Left lung (tissue), 10 donors: Measurements from ENCODE around the gene TFIP11. TPM values are rescaled to one million over a fixed set of nuclear protein-coding genes. Genes with fewer than 3 reads are reported as not detected.

ENCODE experiments used
- ATAC-seq: fragments of 200-7000 bp; cut with Tn5 transposase; one replicate; pipeline ENCODE4 v1.9.1; 2020; ENCODE audit warnings: moderate library complexity
- DNase-seq, 4 donors: peaks; one replicate each; pipeline ENCODE4 v3.0.0-alpha.2; 2013 to 2020
- H3K27ac ChIP-seq, 2 donors: fragments of 200-600 bp; sonication (generic) in 1 of 2; one replicate each; pipeline versions ENCODE4 v1.5.0 to v1.8.0; 2020 to 2021
- H3K27me3 ChIP-seq, 2 donors: fragments of 200-600 bp; sonication (generic) in 1 of 2; one replicate each; pipeline versions ENCODE4 v1.5.0 to v1.8.0; 2020 to 2021
- H3K36me3 ChIP-seq, 2 donors: fragments of 200-600 bp; sonication (generic) in 1 of 2; one replicate each; pipeline versions ENCODE4 v1.5.0 to v1.8.0; 2020 to 2021
- H3K4me1 ChIP-seq, 2 donors: fragments of 200-600 bp; one replicate each; pipeline ENCODE4 v1.8.0; 2021
- H3K4me3 ChIP-seq, 2 donors: fragments of 200-600 bp; sonication (generic) in 1 of 2; one replicate each; pipeline versions ENCODE4 v1.5.0 to v1.8.0; 2020 to 2021; ENCODE audit warnings: mild to moderate bottlenecking in 1 of 2
- H3K9me3 ChIP-seq, 2 donors: fragments of 200-600 bp; sonication (generic) in 1 of 2; one replicate each; pipeline versions ENCODE4 v1.5.0 to v1.8.0; 2020 to 2021
- CTCF ChIP-seq, 2 donors: fragments of 200-600 bp; sonication (generic) in 1 of 2; IDR thresholded peaks; one replicate each; pipeline versions ENCODE4 v1.5.0 to v1.8.0; 2021; ENCODE audit warnings: antibody characterized with exemption in 2 of 2
- intact Hi-C, 2 donors: fragments of 100-400 bp; cut with DNase I; formaldehyde crosslinking; loops; one replicate each; pipeline versions ENCODE4 v1.11.2 to v1.14.2; 2022
- polyA plus RNA-seq, 6 donors: library from polyadenylated mRNA; unstranded; fragments of 120-200 nt; gene quantifications; one replicate each; pipeline ENCODE4 v1.2.1, GENCODE V29; 2013; ENCODE audit not compliant: insufficient read length in 6 of 6
- total RNA-seq, 2 donors: library from RNA; stranded (reverse); fragmentation: NEBNext Ultra II Directional; extraction: Animal tissue kit (Norgen Biotek cat#: 25700); gene quantifications; one replicate each; pipeline ENCODE4 v1.2.1, GENCODE V29; 2021
- donor health status: DM: no; HTN: yes; CAD: no.
- donor health status: DM: no; HTN: no; CAD: no.

The TFIP11 gene
- total and polyA plus RNA-seq, 8 donors, result 32.1 to 39.9 (median 36.8) TPM

DNA sequence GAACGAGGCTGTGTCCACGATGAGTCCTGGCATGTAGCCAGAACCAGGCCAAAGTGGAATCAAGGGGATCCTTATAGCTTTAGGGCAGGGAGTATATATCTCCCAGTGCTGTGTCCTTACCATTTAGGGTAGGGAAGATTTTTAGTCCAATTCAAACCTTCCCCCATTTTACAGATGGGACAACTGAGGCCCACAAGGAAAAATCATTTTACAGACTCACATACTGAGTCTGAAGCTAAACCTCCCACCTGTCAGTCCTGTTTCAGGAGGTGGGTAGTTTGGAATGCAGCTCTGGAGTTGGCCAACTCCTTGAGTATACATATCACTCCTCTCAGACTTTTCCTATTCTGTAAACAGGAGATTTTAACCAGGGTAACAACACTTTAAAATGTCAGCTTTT is 33.1 kb upstream of the TFIP11 start:
- Histone ChIP-seq H3K36me3 (peaks cover 0 to 35% of the 10 kb centered on the region in 2 donors), H3K9me3 (no peaks in the 10 kb centered on the region), H3K27me3 (no peaks in the 10 kb centered on the region), H3K4me1 (peaks cover 15 to 55% of the 10 kb centered on the region in 2 donors), H3K27ac (peak overlapping the region in 1 of 2 donors; percentile 4), H3K4me3 (no peak overlapping the region)
- ATAC-seq, result peak; percentile 40
- TF ChIP-seq CTCF (IDR thresholded peaks at IDR 0.05), result no peak
- no peak for DNase-seq
- intact Hi-C loops, result no loop called here

- no peak for TF ChIP-seq CTCF (IDR thresholded peaks at IDR 0.05)
- no peak for ATAC-seq
- DNase-seq, result no peak
- no peak overlapping the region for H3K4me3 ChIP-seq
- no peaks in the 10 kb centered on the region for H3K9me3 ChIP-seq
- H3K27me3 ChIP-seq, result no peaks in the 10 kb centered on the region
- peaks cover 10 to 55% of the 10 kb centered on the region in 2 donors for H3K4me1 ChIP-seq
- intact Hi-C loops, result no loop called here
- peak overlapping the region in 1 of 2 donors; percentile 4 for H3K27ac ChIP-seq
- H3K36me3 ChIP-seq, result peaks cover 0 to 44% of the 10 kb centered on the region in 2 donors
Observed at GRCh38 chr22:26544489-26544888, 32.2 kb upstream of the TFIP11 start.

- TF ChIP-seq CTCF (IDR thresholded peaks at IDR 0.05), result no peak
- intact Hi-C loops, result no loop called here
- Histone ChIP-seq H3K4me1 (peaks cover 10 to 42% of the 10 kb centered on the region in 2 donors), H3K4me3 (no peak overlapping the region), H3K27ac (peak overlapping the region in 1 of 2 donors; percentile 31), H3K9me3 (no peaks in the 10 kb centered on the region), H3K27me3 (no peaks in the 10 kb centered on the region), H3K36me3 (peaks cover 0 to 61% of the 10 kb centered on the region in 2 donors)
- ATAC-seq, result peak; percentile 42
- DNase-seq, result peak in 1 of 4 donors; percentile 46
Observed at GRCh38 chr22:26542831-26543230, 30.6 kb upstream of the TFIP11 start.

- no peaks in the 10 kb centered on the region for H3K27me3 ChIP-seq
- DNase-seq (no peak), ATAC-seq (no peak)
- peaks cover 0 to 75% of the 10 kb centered on the region in 2 donors for H3K36me3 ChIP-seq
- H3K4me3 ChIP-seq, result no peak overlapping the region
- H3K27ac ChIP-seq, result no peak overlapping the region
- TF ChIP-seq CTCF (IDR thresholded peaks at IDR 0.05), result no peak
- intact Hi-C loops, result no loop called here
- H3K4me1 ChIP-seq, result peaks cover under 1 to 27% of the 10 kb centered on the region in 2 donors
- H3K9me3 ChIP-seq, result no peaks in the 10 kb centered on the region
Observed at GRCh38 chr22:26541167-26541819, 29.0 kb upstream of the TFIP11 start.

- intact Hi-C loops, result no loop called here
- DNase-seq (no peak), ATAC-seq (no peak)
- no peak overlapping the region for H3K27ac ChIP-seq
- H3K36me3 ChIP-seq, result peaks cover 0 to 85% of the 10 kb centered on the region in 2 donors
- peaks cover 0 to 26% of the 10 kb centered on the region in 2 donors for H3K4me1 ChIP-seq
- H3K9me3 ChIP-seq, result no peaks in the 10 kb centered on the region
- no peak overlapping the region for H3K4me3 ChIP-seq
- no peaks in the 10 kb centered on the region for H3K27me3 ChIP-seq
- no peak for TF ChIP-seq CTCF (IDR thresholded peaks at IDR 0.05)
Observed at GRCh38 chr22:26540119-26540518, 27.8 kb upstream of the TFIP11 start.
